ENCODE data around the gene SLC24A3. TPM values are rescaled to one million over a fixed set of nuclear protein-coding genes. Genes with fewer than 3 reads are reported as not detected.

Gene SLC24A3
- total and polyA plus RNA-seq, 2 of the 13 experiments (the other 11 are each of a cell fraction or from before 2014, with no cell fraction given), result not detected

- H3K4me2 ChIP-seq (ENCODE audit: low read depth, low read length), result no peak overlapping the region
Observed at GRCh38 chr20:19301843-19302242, 89.4 kb downstream of the SLC24A3 start.

More at GRCh38 chr20:19301843-19302242, 89.4 kb downstream of the SLC24A3 start:
- Histone ChIP-seq H3K79me2 (ENCODE audit: insufficient read depth, low read length) (no peaks in the 10 kb centered on the region), H3K4me3 (replicated peaks in 1 of 3; ENCODE audit: insufficient read depth in 1 of 3, low read depth in 2 of 3, low read length in 3 of 3) (no peak overlapping the region), H3K4me1 (ENCODE audit: insufficient read depth, low read length) (no peaks in the 10 kb centered on the region), H3K27me3 (ENCODE audit: control insufficient read depth in 1 of 2, insufficient read depth in 2 of 2, low read length in 2 of 2) (no peaks in the 10 kb centered on the region), H3K27ac (ENCODE audit: extremely low read length, insufficient read depth, low read length) (no peak overlapping the region), H2AFZ (ENCODE audit: low read length) (no peak overlapping the region), H3K36me3 (replicated peaks in 1 of 2; ENCODE audit: control insufficient read depth in 1 of 2, insufficient read depth in 2 of 2, low read length in 2 of 2) (no peaks in the 10 kb centered on the region), H4K20me1 (ENCODE audit: insufficient read depth, low read length) (no peaks in the 10 kb centered on the region), H3K9me3 (ENCODE audit: low read length) (peaks cover 32% of the 10 kb centered on the region; the same call in 1 of the 2 replicates), H3K9ac (ENCODE audit: insufficient read depth, low read depth, low read length) (no peak overlapping the region)
- no TSS peak for BruUV-seq (replicated peaks)
- CTCF ChIA-PET (ENCODE audit: low intra/inter-chr PET ratio, low total read pairs), result no interaction called here
- POLR2A ChIA-PET, result no interaction called here
- WGBS (ENCODE audit: low lambda C conversion rate), result 2% methylated on average over 2 of the region's 2 CpGs
- in situ Hi-C loops (cut with HindIII; ENCODE audit: extremely low pct_ligation_motif_present, low pct_unique_long_range_greater_than_20kb) (no loop called here), intact Hi-C loops (cut with micrococcal nuclease; ENCODE audit: unreplicated experiment) (no loop called here)
- FAIRE-seq (no peak), DNase-seq (ENCODE audit: low spot score) (no peak), ATAC-seq (no peak)
- TF ChIP-seq E2F2 (CRISPR knock-in tag; IDR thresholded peaks at IDR 0.05; ENCODE audit: borderline replicate concordance), result no peak
- TF ChIP-seq SMC3 (IDR thresholded peaks at IDR 0.05; ENCODE audit: low read length), result no peak
- no peak for TF ChIP-seq BATF2 (CRISPR knock-in tag; IDR thresholded peaks at IDR 0.05)
- no peak for TF ChIP-seq SRSF4 (IDR thresholded peaks at IDR 0.05; ENCODE audit: low read depth, low read length, poor library complexity, severe bottlenecking)
- no peak for TF ChIP-seq ZNF749 (CRISPR knock-in tag; IDR thresholded peaks at IDR 0.05; ENCODE audit: borderline replicate concordance)
- TF ChIP-seq YY1 (IDR thresholded peaks at IDR 0.05; ENCODE audit: insufficient read depth, insufficient replicate concordance, low read depth, low read length), result no peak
- no peak for TF ChIP-seq ZNF768 (CRISPR knock-in tag; IDR thresholded peaks at IDR 0.05)
- TF ChIP-seq, protein P1, sequence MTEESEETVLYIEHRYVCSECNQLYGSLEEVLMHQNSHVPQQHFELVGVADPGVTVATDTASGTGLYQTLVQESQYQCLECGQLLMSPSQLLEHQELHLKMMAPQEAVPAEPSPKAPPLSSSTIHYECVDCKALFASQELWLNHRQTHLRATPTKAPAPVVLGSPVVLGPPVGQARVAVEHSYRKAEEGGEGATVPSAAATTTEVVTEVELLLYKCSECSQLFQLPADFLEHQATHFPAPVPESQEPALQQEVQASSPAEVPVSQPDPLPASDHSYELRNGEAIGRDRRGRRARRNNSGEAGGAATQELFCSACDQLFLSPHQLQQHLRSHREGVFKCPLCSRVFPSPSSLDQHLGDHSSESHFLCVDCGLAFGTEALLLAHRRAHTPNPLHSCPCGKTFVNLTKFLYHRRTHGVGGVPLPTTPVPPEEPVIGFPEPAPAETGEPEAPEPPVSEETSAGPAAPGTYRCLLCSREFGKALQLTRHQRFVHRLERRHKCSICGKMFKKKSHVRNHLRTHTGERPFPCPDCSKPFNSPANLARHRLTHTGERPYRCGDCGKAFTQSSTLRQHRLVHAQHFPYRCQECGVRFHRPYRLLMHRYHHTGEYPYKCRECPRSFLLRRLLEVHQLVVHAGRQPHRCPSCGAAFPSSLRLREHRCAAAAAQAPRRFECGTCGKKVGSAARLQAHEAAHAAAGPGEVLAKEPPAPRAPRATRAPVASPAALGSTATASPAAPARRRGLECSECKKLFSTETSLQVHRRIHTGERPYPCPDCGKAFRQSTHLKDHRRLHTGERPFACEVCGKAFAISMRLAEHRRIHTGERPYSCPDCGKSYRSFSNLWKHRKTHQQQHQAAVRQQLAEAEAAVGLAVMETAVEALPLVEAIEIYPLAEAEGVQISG (CRISPR knock-in tag; IDR thresholded peaks at IDR 0.05), result no peak
- TF ChIP-seq ZNF256 (CRISPR knock-in tag; conservative IDR thresholded peaks at IDR 0.05), result no peak
